Mesothelial cell of epicardium (in vitro differentiated cells): ENCODE measurements around the gene SIRT6. TPM values are rescaled to one million over a fixed set of nuclear protein-coding genes. Genes with fewer than 3 reads are reported as not detected.

Experiments
- DNase-seq, 2 experiments: peaks; one replicate each; pipeline ENCODE4 v3.0.0; 2021; ENCODE audit warnings: low spot score in 2 of 2; ENCODE audit not compliant: unreplicated experiment in 2 of 2
- H3K27ac Mint-ChIP-seq: 2 replicates; pipeline ENCODE4 v1.8.0; 2021; ENCODE audit warnings: mixed read lengths
- H3K27me3 Mint-ChIP-seq: 2 replicates; pipeline ENCODE4 v1.8.0; 2021; ENCODE audit warnings: low read depth, mixed read lengths
- H3K36me3 Mint-ChIP-seq: 2 replicates; pipeline ENCODE4 v1.8.0; 2021; ENCODE audit warnings: mixed read lengths
- H3K4me1 Mint-ChIP-seq: 2 replicates; pipeline ENCODE4 v1.8.0; 2021; ENCODE audit warnings: mixed read lengths
- H3K4me3 Mint-ChIP-seq: 2 replicates; pipeline ENCODE4 v1.8.0; 2021; ENCODE audit warnings: mild to moderate bottlenecking, moderate library complexity, mixed read lengths
- H3K9me3 Mint-ChIP-seq: 2 replicates; pipeline ENCODE4 v1.8.0; 2021; ENCODE audit warnings: mixed read lengths
- total RNA-seq: library from RNA; stranded (reverse); gene quantifications from 3 replicates; pipeline ENCODE4 v1.2.1, GENCODE V29; 2021
- TF ChIP-seq, protein P1 (sequence below): fragments of 200-600 bp; sonication (generic); IDR thresholded peaks from one replicate; pipeline ENCODE4 v1.5.0; 2021; ENCODE audit warnings: antibody characterized with exemption; ENCODE audit not compliant: unreplicated experiment

The SIRT6 gene
- total RNA-seq, 1 donor from 2014 or later = 25.6 TPM

GRCh38 chr19:4187313-4188122, 5.2 kb upstream of the SIRT6 start:
- H3K36me3 Mint-ChIP-seq = no peaks in the 10 kb centered on the region
- H3K4me3 Mint-ChIP-seq = no peak overlapping the region
- H3K27me3 Mint-ChIP-seq = peaks cover 7% of the 10 kb centered on the region
- no peak for DNase-seq
- no peaks in the 10 kb centered on the region for H3K9me3 Mint-ChIP-seq
- no peak overlapping the region for H3K27ac Mint-ChIP-seq
- H3K4me1 Mint-ChIP-seq = peaks cover 3% of the 10 kb centered on the region
- TF ChIP-seq, protein P1, sequence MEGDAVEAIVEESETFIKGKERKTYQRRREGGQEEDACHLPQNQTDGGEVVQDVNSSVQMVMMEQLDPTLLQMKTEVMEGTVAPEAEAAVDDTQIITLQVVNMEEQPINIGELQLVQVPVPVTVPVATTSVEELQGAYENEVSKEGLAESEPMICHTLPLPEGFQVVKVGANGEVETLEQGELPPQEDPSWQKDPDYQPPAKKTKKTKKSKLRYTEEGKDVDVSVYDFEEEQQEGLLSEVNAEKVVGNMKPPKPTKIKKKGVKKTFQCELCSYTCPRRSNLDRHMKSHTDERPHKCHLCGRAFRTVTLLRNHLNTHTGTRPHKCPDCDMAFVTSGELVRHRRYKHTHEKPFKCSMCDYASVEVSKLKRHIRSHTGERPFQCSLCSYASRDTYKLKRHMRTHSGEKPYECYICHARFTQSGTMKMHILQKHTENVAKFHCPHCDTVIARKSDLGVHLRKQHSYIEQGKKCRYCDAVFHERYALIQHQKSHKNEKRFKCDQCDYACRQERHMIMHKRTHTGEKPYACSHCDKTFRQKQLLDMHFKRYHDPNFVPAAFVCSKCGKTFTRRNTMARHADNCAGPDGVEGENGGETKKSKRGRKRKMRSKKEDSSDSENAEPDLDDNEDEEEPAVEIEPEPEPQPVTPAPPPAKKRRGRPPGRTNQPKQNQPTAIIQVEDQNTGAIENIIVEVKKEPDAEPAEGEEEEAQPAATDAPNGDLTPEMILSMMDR = no peak

- Mint-ChIP-seq H3K4me3 (no peak overlapping the region), H3K27ac (no peak overlapping the region), H3K9me3 (no peaks in the 10 kb centered on the region), H3K4me1 (peaks cover 8% of the 10 kb centered on the region), H3K27me3 (peaks cover 7% of the 10 kb centered on the region), H3K36me3 (no peaks in the 10 kb centered on the region)
- TF ChIP-seq, protein P1 = peak; percentile 71
- peak; percentile 70 to 86 for DNase-seq
Measured at GRCh38 chr19:4186087-4186993, 4.0 kb upstream of the SIRT6 start.

- H3K9me3 Mint-ChIP-seq = no peaks in the 10 kb centered on the region
- H3K4me3 Mint-ChIP-seq = no peak overlapping the region
- TF ChIP-seq, protein P1 = no peak
- DNase-seq = no peak
- no peak overlapping the region for H3K27ac Mint-ChIP-seq
- H3K4me1 Mint-ChIP-seq = peaks cover 12% of the 10 kb centered on the region
- H3K27me3 Mint-ChIP-seq = peaks cover 7% of the 10 kb centered on the region
- H3K36me3 Mint-ChIP-seq = no peaks in the 10 kb centered on the region
Measured at GRCh38 chr19:4185413-4186086, 3.2 kb upstream of the SIRT6 start.

GRCh38 chr19:4184718-4185352, 2.5 kb upstream of the SIRT6 start:
- Mint-ChIP-seq H3K4me1 (peaks cover 12% of the 10 kb centered on the region), H3K27ac (no peak overlapping the region), H3K4me3 (no peak overlapping the region), H3K36me3 (peaks cover under 1% of the 10 kb centered on the region), H3K27me3 (peaks cover 7% of the 10 kb centered on the region), H3K9me3 (no peaks in the 10 kb centered on the region)
- TF ChIP-seq, protein P1 = no peak
- no peak for DNase-seq
